HG02852 (cell line): ENCODE data around the gene C2orf92.
"Not testable (repeated sequence)": the region's sequence is repeated elsewhere in the genome, so short reads cannot be mapped to it uniquely, and the experiment has no call there.

Source experiments
- ATAC-seq: cut with Tn5 transposase; IDR thresholded peaks from one replicate; pipeline ENCODE4 v1.9.1; 2021; ENCODE audit warnings: mild to moderate bottlenecking, moderate library complexity; ENCODE audit not compliant: unreplicated experiment

Gene C2orf92

DNA sequence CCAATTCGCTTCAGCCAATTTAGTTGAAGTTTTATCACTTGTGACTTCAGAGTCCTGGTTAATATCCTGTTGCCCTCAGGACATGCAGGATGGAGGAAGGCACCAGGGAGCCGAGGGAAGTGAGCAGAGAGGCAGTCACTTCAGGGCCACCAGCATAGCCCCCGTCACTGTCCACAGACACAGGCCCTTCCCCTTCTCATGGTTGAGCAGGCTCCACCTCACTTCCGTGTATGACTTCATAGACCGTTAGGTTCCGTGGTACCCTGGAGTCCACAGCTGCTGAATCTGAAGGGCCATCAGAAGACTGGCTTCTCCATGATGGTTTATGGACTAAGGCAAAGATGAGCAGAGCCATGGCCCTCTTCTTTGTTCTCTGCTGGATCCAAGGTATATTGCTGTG is at the start of gene C2orf92:
TSS of gene C2orf92 (plus strand) at position 266 of the 400 bp plus-strand sequence. CDS start at position 342, 76 bp downstream.
- ATAC-seq = no peak

- not testable (repeated sequence) for ATAC-seq
Measured at GRCh38 chr2:97620492-97620891, 49.0 kb upstream of the C2orf92 start.

GRCh38 chr2:97622976-97623375 is 46.5 kb upstream of the C2orf92 start:
- not testable (repeated sequence) for ATAC-seq

GRCh38 chr2:97625354-97626048 is 44.0 kb upstream of the C2orf92 start:
- not testable (repeated sequence) for ATAC-seq

- ATAC-seq = not testable (repeated sequence)
Measured at GRCh38 chr2:97626049-97626430, 43.5 kb upstream of the C2orf92 start.

DNA sequence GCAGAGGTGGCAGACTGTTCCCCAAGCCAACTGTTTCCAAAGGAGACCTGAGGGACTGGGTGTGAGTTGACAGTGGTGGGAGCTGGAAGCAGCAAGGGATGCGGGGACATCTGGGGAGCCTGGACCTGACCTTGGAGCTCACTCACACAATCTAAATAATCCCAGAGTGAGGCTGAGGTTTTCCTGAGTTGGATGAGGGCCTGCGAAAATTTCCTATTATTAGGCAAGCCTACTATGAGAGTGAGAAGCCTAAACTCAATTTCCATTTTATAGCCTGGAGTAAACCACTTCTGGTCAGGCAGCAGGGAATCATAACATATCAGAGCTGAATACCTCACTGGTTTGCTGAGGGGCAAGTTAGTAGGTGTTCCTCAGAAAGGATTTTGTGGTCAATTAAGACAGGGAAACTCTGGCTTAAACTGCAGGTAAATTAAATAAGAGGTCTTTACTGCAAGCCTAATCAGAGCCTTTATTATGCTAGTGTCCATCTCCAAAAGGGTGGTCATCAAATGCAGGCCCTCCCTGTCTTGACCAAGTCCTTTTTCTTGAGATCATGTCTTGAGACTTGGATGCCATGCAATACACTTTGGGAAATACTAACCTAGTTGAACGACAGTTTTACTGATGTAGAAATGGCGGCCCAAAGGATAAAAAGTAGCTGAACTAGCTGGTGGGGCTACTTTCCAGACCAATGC is 25.3 kb upstream of the C2orf92 start:
- no peak for ATAC-seq

GRCh38 chr2:97645112-97645694 is 24.3 kb upstream of the C2orf92 start:
- peak; percentile 46 for ATAC-seq

DNA sequence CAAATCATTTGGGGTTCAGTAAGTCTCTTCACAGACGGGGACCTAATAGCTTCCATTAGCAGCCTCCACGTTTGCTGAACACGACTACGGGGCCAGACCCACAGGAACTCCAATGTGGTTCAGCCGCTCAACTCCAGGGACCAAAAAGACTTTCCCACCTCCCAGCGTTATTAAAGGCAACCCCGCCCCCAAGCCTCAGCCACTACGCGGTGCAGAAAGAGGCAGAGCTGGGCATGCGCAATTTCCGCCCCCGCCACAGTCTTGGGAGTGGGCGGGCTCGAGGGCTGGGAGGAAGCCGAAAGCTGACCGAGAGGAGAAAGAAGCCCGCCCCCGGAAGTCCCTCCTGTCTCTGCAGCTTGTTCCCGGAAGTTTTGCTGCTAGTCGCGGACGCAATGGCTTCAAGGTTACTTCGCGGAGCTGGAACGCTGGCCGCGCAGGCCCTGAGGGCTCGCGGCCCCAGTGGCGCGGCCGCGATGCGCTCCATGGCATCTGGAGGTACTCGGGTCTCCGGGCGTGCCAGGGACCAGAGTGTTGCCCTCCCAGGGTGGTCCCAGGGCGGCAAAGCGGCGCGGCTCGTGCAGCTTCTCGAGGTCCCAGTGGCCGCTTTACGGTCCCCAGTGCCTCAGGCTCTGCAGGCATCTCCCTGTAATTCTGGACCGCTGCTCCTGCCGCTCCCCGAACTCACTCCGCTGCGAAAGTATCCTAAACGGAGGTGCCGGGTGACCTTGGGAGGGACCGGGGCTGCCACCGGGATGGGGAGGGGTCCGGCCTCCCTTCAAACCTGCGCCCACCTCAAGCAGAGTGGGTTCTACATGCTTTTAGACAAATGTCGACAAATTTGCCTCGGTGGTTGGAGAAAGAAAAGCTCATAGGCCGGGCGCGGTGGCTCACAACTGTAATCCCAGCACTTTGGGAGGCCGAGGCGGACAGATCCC is 23.6 kb upstream of the C2orf92 start, which contains the start of gene COX5B:
TSS of gene COX5B (plus strand) at position 368 of the 935 bp plus-strand sequence. CDS start at position 393, 25 bp downstream.
- peak; percentile 89 for ATAC-seq

DNA sequence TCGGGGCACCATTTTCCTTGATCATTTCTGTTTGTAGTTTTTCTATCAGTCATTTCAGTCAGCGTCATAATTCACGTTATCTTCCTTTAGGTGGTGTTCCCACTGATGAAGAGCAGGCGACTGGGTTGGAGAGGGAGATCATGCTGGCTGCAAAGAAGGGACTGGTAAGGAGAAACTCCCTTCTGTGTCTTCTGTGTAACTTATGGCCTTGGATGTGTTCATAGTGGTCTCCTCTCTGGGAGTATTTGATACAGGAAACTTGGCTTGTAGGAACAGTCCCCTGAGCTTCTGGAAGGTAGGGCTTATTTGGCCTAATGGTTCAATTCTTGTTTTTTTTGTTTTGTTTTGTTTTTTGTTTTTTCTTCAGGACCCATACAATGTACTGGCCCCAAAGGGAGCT is 22.5 kb upstream of the C2orf92 start:
- no peak for ATAC-seq

DNA sequence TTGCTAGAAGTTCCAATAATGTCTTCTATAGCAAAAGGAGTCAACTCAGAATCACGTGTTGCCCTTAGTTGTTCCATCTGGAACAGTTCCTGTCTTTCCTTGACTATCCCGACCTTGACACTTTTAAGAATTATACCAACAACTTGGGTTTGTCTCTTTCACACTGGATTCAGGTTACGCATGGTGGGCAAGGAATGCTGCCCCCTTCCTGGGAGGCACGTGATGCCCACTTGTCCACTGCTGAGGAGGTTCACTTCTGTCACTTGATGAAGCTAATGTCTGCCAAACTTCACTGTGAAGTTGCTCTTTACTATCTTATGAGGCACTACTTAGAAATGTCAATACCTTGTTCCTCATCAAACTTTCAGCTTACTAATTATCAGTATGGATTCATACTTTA is 18.4 kb upstream of the C2orf92 start:
- no peak for ATAC-seq

GRCh38 chr2:97653473-97653872 is 16.0 kb upstream of the C2orf92 start:
- no peak for ATAC-seq

DNA sequence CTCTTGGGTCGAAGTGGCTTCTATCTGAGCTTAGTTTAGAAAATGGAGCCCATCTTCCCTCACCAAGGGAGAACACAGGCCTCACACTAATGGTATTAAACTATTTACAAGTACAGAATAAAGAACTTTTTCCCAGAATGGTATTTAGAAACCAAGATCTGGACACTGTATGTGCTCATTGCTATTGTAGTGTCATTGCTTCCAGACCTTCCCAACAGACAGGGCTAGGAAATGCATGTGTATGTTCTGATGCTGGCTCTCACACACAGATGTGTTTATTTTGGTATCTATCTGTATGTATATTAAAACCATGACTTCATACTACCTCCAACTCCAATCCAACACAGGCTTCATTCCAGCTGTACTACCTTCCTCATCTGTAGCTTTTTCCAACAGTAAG is 15.6 kb upstream of the C2orf92 start:
- no peak for ATAC-seq

GRCh38 chr2:97654309-97654708 is 15.2 kb upstream of the C2orf92 start:
- no peak for ATAC-seq

DNA sequence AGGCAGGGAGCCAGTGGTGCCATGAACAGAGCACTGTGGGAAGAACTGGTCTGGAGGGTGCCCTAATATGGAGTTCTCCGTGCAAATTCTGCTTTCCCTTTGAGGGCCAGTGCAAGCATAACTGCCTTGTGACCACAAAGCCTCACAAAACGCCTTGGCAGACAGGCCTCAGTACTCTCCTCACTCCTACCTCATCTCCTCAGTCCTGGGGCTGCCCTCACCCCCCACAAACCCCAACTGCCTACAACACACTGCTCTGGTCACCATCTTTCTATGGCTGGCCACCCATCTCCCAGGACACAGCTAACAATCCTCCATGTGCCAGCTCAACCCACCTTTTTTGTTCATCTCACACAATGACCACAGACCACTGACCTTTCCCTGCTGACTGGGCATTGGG is 14.7 kb upstream of the C2orf92 start:
- ATAC-seq = no peak

DNA sequence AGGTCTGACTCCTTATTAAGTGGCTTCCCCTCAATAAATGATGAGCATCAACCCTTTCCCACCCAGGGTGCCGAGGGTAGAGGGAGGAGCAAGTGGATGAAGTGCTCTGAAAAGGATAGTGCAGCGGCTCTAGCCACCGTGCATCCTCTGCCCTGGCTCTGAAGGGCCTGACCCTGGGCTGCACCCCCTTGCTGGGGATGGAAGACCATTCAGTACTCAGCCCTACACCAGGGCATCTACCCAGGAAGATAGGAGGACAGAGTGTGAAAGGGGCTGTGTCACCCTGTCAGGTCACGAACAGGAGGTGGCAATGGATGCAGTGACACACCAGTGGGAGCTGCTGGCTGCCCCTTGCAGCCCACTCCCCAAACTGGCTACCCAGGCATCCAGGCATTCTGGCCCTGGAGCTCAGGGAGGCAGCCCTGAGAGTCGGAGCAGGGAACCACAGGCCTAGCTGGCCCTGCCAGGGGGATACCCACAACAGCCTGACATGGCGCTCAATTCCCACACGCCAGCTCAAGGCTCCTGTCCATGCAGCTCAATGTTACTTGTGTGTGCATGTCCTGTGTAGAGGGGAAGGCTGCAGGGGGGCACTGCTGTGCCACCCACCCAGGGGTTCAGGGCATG is 13.3 kb upstream of the C2orf92 start:
- ATAC-seq = no peak

- ATAC-seq = no peak
Measured at GRCh38 chr2:97656905-97657587, 12.5 kb upstream of the C2orf92 start.

GRCh38 chr2:97657986-97658690 is 11.4 kb upstream of the C2orf92 start:
- no peak for ATAC-seq

DNA sequence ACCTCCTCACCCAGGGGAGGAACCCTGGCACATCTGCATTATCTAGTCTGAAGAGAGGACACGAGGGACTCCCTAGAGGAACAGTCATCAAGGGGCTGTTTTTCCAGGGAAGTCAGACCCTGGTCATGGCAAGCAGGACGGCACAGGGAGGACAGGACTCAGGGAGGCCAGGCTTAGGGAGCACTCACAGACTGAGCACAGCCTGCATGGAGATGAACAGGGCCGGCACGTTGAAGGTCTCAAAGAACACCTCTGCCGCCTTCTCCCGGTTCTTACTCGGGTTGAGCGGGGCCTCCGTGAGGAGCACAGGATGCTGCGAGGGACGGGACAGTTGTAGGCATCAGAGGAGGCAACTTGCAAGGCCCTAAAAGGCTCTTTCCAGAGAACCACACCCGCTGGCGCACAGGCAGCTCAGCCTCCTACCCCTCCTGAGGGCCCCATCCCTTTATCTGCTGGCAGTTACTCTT is 10.8 kb upstream of the C2orf92 start:
- no peak for ATAC-seq
